PFSK-1 (cell line): ENCODE measurements around the gene PXK.

Experiments used
- FOXP2 ChIP-seq: optimal IDR thresholded peaks from 2 replicates; pipeline ENCODE3; 2011; ENCODE audit warnings: borderline replicate concordance, control low read depth, inconsistent platforms; ENCODE audit not compliant: insufficient read depth; ENCODE audit errors: extremely low read length, extremely low read depth
- POLR2AphosphoS5 ChIP-seq: IDR thresholded peaks from 2 replicates; pipeline ENCODE4 v1.6.1; 2012; ENCODE audit warnings: low read depth, mild to moderate bottlenecking, control low read depth, low read length, moderate library complexity
- REST ChIP-seq, 2 experiments: IDR thresholded peaks; 2 replicates each; pipeline versions ENCODE4 v1.6.1 to v1.8.0; 2011 to 2012; ENCODE audit warnings: low read depth in 2 of 2, low read length in 2 of 2, control low read depth in 1 of 2, inconsistent platforms in 1 of 2, mild to moderate bottlenecking in 1 of 2, moderate library complexity in 1 of 2; ENCODE audit not compliant: insufficient read depth in 1 of 2
- SIN3A ChIP-seq: IDR thresholded peaks from 2 replicates; pipeline ENCODE4 v1.6.1; 2012; ENCODE audit warnings: mild to moderate bottlenecking, low read length, moderate library complexity, borderline replicate concordance; ENCODE audit not compliant: insufficient read depth
- TAF1 ChIP-seq: IDR thresholded peaks from 2 replicates; pipeline ENCODE4 v1.6.1; 2012; ENCODE audit warnings: low read length, control low read depth, borderline replicate concordance; ENCODE audit not compliant: insufficient read depth

PXK gene

GRCh38 chr3:58350627-58351013 lies 17.9 kb downstream of the PXK start:
- TF ChIP-seq TAF1 (no peak), SIN3A (no peak), POLR2AphosphoS5 (no peak), REST (IDR thresholded peaks at IDR 0.05; ENCODE audit: insufficient read depth in 1 of 2, low read depth in 2 of 2, low read length in 2 of 2) (no peak), FOXP2 (no peak)

- TF ChIP-seq POLR2AphosphoS5 = no peak
- no peak for TF ChIP-seq REST (IDR thresholded peaks at IDR 0.05; ENCODE audit: insufficient read depth in 1 of 2, low read depth in 2 of 2, low read length in 2 of 2)
- no peak for TF ChIP-seq SIN3A
- TF ChIP-seq FOXP2 = no peak
- no peak for TF ChIP-seq TAF1
Measured at GRCh38 chr3:58351920-58352319, 19.2 kb downstream of the PXK start.

- no peak for TF ChIP-seq REST (IDR thresholded peaks at IDR 0.05; ENCODE audit: insufficient read depth in 1 of 2, low read depth in 2 of 2, low read length in 2 of 2)
- no peak for TF ChIP-seq FOXP2
- TF ChIP-seq SIN3A = no peak
- no peak for TF ChIP-seq POLR2AphosphoS5
- TF ChIP-seq TAF1 = no peak
Measured at GRCh38 chr3:58352626-58353025, 19.9 kb downstream of the PXK start.

GRCh38 chr3:58353722-58354553 lies 21.2 kb downstream of the PXK start:
- TF ChIP-seq POLR2AphosphoS5 (no peak), TAF1 (no peak), SIN3A (no peak), REST (IDR thresholded peaks at IDR 0.05; ENCODE audit: insufficient read depth in 1 of 2, low read depth in 2 of 2, low read length in 2 of 2) (no peak)

- TF ChIP-seq FOXP2 = no peak
- no peak for TF ChIP-seq POLR2AphosphoS5
- TF ChIP-seq TAF1 = no peak
- TF ChIP-seq SIN3A = no peak
- TF ChIP-seq REST (IDR thresholded peaks at IDR 0.05; ENCODE audit: insufficient read depth in 1 of 2, low read depth in 2 of 2, low read length in 2 of 2) = no peak
Measured at GRCh38 chr3:58355179-58355578, 22.5 kb downstream of the PXK start.
